GM21576 (cell line): ENCODE measurements around the gene PIK3R5.
A peak's percentile ranks its signal among the peaks of the same experiment; 100 is the strongest.
"Not testable (repeated sequence)": the region's sequence is repeated elsewhere in the genome, so short reads cannot be mapped to it uniquely, and the experiment has no call there.

Experiments used
- ATAC-seq: cut with Tn5 transposase; IDR thresholded peaks from one replicate; pipeline ENCODE4 v1.9.1; 2021; ENCODE audit warnings: mild to moderate bottlenecking, moderate library complexity; ENCODE audit not compliant: unreplicated experiment

The PIK3R5 gene

DNA sequence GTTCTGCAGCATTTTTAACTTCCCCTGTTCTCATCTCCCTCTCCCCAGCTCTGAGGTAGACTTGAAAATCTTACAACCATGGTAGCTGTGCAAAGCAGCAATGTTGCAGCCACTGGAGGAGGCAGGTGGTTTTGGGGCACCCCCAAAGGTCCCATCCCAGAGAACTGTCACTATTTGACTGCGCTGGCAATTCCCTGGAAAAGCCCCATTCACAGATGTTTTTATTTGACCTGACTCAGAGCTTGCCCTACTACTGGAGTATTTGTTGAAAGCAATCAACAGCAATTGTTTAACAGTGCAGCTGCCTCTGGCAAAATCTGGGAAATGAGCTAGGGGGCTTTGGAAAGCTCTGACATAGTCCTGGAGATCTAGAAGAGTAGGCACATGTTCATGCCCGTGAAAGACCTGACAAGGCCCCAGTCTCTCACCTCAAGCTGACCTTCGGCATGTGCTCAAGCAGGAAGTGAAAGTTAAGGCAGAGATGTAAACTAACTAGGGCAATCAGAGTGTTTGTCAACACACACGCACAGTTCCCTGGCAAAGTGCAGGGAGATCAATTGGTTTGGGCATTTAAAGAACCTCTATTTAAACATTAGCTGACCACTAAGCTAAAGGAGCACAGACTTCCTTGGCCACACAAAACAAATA is 19.7 kb upstream of the PIK3R5 start:
- no peak for ATAC-seq

- not testable (repeated sequence) for ATAC-seq
Measured at GRCh38 chr17:8984225-8984624, 18.7 kb upstream of the PIK3R5 start.

DNA sequence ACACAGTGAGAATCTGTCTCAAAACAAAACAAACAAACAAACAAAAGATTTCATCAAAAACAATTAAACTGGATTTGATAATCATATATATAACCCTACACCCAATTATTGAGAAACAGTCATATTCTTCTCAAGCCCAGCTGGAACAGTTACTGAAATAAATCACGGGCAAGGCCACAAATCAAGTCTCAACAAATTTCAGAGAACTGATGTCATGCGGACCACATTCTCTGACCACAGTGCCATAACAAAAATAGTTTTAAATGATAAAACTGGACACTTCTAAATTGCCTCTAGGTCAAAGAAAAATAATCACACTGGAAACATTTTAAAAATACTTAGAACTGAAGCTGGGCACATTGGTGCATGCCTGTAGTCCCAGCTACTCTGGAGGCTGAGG is 15.9 kb upstream of the PIK3R5 start:
- no peak for ATAC-seq

DNA sequence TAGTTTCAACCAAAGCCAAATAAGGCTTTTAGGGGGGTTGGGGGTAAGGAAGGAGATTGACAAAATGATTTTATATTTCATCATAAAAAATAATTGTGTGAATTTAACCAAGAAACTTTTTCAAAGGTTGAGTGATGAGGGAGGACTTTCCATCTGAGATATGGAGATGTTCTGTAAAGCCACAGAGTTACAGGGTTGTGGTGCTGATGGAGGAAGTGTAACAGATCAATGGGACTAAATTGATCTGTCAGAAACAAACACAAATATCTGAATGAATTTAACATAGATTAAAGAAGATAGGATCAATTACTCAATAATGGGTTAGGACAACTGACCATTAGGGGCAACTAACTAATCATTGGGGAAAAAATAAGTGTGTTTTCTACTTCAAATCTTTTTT is 14.2 kb upstream of the PIK3R5 start:
- ATAC-seq, result no peak

DNA sequence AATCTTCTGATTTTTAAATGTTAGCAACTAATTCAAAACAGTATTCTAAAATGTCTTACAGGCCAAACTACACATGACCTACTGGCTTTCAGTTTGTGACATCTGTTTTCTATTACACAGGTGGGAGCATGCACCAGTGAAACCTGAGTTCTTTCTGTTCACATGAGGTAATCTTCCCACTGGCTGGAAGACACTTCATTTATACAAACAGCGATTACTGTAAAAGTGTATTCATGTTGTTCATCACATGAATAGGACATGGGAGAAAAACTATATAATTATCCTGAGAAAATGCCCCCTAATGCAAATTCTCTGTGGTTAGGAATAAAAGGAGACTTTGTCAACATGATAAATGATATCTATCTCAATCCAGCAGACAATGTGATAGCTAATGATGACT is 11.1 kb upstream of the PIK3R5 start:
- ATAC-seq, result no peak

GRCh38 chr17:8975091-8975725 is 9.7 kb upstream of the PIK3R5 start:
- no peak for ATAC-seq

- no peak for ATAC-seq
Measured at GRCh38 chr17:8969901-8970300, 4.4 kb upstream of the PIK3R5 start.

DNA sequence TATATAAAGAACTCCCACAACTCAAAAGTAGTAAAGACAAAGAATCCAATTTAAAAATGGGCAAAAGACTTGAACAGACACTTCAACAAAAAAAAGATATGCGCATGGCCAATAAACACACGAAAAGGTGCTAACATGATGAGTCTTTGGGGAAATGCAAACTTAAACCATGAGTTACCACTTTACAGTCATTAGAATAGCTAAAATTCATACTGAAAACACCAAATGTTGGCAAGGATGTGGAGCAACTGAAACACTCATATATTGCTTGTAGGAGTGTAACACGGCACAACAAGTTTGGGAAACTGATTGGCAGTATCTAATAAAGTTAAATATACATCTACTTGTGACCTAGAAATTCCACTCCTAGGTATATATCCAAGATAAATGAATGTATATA is 3.0 kb upstream of the PIK3R5 start:
- no peak for ATAC-seq

DNA sequence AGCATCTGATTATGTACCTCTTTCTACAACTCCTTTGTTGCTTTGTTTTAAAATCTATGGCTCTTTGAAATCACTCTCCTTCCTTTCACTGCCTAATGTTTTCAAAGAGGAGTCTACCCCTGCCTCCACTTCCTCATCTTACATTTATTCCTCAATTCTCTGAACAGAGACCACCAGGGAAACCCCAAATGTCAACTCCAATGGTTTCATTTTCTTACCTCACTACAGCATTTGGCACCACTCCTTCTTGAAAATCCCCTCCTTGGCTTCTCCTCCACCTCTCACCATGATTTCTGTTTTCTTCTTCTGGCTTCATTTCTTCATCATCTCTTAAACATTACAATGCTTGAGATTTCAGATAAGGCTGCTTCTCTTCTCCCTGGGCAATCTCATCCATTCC is 2.4 kb upstream of the PIK3R5 start:
- ATAC-seq, result no peak

DNA sequence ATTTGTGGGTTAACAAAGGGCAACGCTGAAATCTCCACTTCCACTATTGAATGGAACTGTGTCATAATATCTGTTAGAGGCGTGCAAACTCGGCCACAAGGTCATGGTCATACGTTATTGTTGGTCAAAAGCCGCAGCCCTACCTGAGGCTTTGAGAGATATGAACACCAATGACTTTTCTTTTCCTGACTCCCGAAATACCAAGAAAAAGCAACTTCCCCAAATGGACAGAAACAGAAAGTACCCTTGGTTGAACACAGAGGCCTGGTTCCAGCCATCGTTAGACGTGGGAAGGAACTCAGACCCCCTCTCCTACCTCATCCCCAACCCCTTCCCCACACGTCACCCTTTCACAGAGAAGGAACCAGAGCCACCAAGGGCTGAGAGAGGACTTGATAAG is 1.4 kb upstream of the PIK3R5 start:
- no peak for ATAC-seq

GRCh38 chr17:8964801-8965393 is 610 bp downstream of the PIK3R5 start:
- no peak for ATAC-seq

GRCh38 chr17:8963647-8964258 is 1.8 kb downstream of the PIK3R5 start:
- ATAC-seq, result no peak

- no peak for ATAC-seq
Measured at GRCh38 chr17:8963014-8963413, 2.5 kb downstream of the PIK3R5 start.

GRCh38 chr17:8961829-8962228 is 3.7 kb downstream of the PIK3R5 start:
- ATAC-seq, result no peak

- no peak for ATAC-seq
Measured at GRCh38 chr17:8960325-8961140, 5.0 kb downstream of the PIK3R5 start.

DNA sequence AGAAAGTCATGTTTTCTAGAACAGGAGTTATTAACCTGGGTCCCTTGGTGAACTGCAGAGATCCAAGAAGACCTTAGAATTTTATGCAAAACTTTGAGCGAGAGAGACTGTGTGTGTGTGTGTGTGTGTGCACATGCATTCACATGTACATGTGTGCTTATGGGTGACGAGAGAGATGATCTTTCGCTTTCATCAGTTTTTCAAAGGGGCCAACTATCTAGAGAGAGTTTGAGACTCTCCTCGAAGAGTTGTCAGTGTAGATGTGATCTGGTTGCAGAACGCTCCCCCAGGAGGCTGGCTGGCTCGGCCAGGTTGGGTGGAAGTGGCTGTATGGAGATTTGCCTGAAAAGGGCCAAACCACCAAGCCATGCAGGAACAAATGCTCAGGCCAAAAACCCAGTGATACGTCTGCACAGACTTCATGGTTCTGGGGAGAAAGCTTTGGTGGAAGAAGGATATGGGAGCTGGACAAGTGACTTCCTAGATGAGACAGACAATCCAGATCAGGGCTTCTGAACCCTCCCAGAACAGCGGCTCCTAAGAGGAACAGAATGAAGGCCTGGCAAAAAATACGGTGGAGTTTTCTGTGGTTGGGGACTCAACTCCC is 6.1 kb downstream of the PIK3R5 start:
- no peak for ATAC-seq

DNA sequence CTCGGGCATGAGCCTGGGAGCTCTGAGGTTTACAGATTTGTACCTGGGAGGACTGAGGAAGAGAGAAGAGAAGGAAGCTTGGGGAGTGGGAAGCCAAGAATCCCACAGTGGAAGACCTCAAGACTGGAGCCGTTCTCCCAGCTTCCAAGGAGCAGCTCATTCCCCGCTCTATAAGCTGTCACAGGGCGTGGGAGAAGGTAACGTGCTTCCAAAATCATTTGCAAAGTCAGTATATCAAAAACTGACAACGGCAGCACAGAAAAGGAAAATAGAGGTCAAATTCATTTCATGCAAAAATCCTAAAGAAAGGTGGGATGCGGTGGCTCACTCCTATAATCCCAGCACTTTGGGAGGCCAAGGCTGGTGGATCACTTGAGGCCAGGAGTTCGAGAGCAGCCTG is 7.8 kb downstream of the PIK3R5 start:
- ATAC-seq, result no peak

DNA sequence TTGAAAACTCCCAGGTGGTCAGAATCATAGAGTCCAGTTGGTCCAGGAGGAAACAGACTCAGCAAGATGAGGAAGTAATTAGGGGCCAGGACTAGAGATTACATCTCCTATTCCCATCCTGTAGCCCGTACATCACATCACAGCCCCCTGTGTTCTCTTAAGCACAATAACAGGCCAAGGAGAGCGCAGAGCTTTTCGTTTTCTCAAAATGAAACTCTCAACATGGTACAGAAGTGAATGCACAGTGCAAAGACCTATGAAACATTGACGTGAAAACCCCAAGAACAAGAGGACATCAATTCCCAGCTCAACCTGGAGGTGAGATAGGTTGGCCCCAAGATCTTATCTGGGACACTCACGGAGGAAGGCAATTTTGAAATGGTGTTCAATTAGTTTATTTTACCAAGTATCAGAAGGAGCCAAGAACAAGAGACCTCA is 9.0 kb downstream of the PIK3R5 start:
- peak; percentile 59 for ATAC-seq

GRCh38 chr17:8955021-8955959 is 10.2 kb downstream of the PIK3R5 start:
- ATAC-seq, result no peak

DNA sequence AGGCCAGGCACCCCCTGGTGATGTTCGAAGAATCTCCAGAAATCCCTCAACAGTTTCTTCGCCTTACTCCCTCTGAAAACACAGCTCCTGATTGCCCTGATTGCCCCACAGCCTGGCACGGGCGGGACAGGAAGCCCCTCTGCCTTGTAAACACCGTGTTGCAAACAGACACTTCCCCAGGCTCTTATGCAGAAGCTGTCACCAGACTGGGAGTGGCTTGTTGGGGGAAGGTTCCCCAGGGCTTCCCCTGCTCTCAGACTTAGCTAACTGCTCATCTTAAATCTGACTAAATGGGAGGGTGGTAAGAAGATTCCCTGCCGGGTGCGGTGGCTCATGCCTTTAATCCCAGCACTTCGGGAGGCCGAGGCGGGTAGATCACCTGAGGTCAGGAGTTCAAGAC is 11.2 kb downstream of the PIK3R5 start:
- ATAC-seq, result peak; percentile 66
